IPS-18c (cell line): ENCODE results near the gene TCF12.

ENCODE experiments used
- H3K4me3 ChIP-seq: 2 replicates; pipeline ENCODE4 v1.7.0; 2013; ENCODE audit warnings: low read depth, mild to moderate bottlenecking, low read length, moderate library complexity; ENCODE audit not compliant: insufficient read depth
- H3K9me3 ChIP-seq: one replicate; pipeline ENCODE4 v1.6.1; 2013; ENCODE audit warnings: mild to moderate bottlenecking, low read length, moderate library complexity; ENCODE audit not compliant: control insufficient read depth, insufficient read depth

The TCF12 gene

DNA sequence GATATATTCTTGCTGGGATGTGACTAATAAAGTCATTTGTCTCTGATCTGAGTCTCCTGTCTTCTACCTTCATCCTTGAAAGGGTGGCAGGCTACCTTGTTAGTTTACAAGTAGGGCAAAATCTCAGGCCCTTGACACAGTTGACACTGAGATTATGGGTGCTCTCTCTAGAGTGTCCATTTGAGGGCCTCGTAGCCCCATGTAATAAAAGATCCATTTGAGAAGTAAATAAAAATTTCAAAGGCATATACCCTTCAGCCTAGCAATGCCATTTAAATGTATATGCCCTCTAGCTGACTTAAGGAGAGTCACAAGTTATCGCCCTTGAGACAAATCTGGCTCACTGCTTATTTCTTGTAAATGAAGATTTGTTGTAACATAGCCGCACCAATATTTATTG lies 98.6 kb downstream of the TCF12 start:
- no peak overlapping the region for H3K4me3 ChIP-seq

DNA sequence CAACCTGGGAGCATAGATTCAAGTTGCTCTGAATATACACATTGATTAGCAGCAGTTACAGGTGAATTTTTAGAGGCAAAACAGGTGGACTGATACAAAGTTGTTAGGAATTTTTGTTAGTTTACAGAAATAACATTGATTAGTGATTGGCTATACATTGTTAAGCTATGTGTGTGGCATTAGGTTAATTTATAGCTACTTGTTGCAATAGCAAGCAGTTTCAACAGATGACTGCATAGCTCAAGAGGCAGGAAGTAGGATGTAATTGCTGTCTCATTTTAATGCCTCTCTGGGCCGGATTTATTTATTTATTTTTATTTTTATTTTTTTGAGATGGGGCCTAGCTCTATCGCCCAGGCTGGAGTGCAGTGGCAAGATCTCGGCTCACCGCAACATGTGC lies 99.7 kb downstream of the TCF12 start:
- Histone ChIP-seq H3K4me3 (no peak overlapping the region), H3K9me3 (no peaks in the 10 kb centered on the region)

More for the DNA sequence above, 98.6 kb downstream of the TCF12 start:
- H3K9me3 ChIP-seq, result no peaks in the 10 kb centered on the region

DNA sequence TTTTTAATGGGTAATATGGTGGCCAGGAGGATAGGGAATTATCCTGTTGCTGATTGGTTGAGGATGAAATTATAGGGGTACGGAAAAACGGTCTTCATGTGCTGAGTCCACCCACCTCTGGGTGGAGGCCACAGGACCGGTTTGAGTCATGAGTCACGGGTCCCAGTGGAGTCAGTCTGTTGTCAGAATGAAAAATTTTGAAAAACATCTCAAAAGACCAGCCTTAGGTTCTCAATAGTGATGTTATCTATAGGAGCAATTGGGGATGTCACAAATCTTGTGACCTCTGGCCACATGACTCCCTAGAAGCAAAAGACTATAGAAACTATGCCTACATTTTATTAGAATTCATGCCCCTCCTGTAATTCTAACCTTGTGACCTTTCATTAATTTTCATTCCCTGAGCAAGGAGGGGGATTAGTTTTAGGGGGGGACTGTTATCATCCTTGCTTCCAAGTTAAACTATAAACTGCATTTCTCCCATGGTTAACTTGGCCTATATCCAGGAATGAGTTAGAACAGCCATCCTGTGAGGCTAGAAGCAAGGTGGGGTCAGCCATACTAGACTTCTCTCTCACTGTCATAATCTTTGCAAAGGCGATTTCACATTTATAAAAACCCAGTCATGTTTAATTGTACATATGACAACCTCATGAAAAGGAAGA lies 101.2 kb downstream of the TCF12 start:
- no peak overlapping the region for H3K4me3 ChIP-seq
- H3K9me3 ChIP-seq, result no peaks in the 10 kb centered on the region

DNA sequence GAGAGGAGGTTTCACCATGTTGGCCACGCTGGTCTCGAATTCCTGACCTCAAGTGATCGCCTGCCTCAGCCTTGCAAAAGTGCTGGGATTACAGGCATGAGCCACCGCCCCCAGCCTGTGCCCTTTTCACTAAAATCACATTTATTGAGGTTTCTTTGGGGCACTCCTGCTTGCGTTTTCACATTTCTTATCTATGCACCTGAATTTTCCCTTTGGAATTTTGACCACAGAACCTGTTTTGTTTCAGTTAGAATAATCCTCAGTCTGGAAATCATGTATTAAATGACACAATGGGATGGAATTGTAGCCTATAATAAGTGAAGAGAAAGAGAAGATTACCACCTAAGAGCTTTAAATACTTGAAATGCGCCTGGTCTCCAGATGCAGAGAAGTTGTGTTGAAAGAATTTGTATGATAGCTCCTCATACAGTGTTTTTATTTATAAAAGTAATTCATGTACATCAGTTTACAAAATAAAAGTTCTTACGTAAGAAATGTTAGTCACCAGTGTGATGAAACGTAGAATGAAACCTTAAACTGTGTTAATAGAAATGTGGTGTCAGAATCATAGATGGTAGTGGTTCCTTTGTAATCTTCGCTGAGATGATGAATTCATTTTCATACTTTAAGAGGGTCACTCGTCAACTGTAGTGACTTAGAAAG lies 107.0 kb downstream of the TCF12 start:
- H3K4me3 ChIP-seq, result no peak overlapping the region
- no peaks in the 10 kb centered on the region for H3K9me3 ChIP-seq

DNA sequence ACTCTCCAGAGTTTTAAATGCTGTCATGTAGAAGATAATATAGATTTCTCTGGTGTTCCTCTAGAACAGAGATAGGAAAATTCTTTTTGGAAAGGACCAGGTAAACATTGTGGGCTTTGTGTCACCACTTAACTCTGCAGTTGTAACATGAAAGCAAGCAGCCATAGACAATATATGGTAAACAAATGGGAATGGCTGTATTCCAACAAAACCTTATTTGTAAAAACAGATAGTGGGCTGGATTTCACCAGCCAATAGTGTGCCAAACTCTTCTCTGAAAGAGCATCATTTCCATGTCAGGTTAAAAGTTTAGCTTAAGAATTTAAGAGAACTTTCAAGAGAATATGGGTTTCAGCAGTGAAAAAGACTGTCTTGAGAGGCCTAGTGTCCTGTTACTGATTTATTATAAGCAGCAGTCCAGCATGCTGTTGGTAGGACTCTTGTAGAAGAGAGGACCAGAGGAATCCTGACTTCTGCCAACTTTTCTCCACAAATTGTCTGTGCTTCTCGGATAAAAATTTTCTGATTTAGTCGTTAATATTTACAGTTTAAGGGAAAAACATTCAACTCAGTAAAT lies 107.7 kb downstream of the TCF12 start:
- Histone ChIP-seq H3K4me3 (no peak overlapping the region), H3K9me3 (no peaks in the 10 kb centered on the region)

DNA sequence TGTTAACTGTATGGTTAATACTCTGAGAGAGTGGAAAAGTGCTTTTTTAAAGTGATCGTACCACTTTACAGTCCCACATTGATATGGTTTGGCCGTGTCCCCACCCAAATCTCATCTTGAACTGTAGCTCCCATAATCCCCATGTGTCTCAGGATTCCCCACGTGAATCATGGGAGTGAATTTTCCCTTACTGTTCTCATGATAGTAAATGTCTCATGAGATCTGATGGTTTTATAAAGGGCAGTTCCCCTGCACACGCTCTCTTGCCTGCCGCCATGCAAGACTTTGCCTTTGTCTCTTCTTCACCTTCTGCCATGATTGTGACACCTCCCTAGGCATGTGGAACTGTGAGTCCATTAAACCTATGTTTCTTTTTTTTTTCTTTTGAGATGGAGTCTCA lies 109.2 kb downstream of the TCF12 start:
- Histone ChIP-seq H3K9me3 (no peaks in the 10 kb centered on the region), H3K4me3 (no peak overlapping the region)

DNA sequence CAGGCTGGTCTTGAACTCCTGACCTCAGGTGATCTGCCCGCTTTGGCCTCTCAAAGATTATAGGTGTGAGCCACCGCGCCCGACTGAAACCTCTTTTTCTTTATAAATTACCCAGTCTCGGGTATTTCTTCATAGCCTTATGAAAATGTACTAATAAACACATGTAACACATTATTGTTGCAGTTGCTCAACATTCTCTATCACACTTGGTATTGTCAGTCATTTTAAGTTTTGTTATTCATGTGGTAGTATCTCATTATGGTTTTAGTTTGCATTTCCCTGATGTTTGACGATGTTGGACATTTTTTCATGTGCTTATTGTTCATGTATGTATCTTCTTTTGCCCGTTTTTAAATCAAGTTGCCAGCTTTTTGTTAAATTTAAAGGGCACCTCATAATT lies 109.7 kb downstream of the TCF12 start:
- H3K9me3 ChIP-seq, result no peaks in the 10 kb centered on the region
- no peak overlapping the region for H3K4me3 ChIP-seq

DNA sequence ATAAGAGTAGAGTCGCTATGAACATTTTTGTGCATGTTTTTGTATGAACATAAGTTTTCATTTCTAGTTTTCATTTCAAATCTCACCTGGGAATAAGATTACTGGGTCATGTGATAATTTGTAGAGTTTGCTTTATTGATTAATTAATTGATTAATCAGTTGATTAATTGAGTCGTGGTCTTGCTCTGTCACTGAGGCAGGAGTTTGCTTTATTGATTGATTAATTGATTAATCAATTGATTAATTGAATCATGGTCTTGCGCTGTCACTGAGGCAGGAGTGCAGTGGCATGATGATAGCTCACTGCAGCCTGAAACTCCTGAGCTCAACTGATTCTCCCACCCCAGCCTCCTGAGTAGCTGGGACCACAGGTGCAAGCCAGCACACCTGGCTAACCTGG lies 111.6 kb downstream of the TCF12 start:
- Histone ChIP-seq H3K9me3 (no peaks in the 10 kb centered on the region), H3K4me3 (no peak overlapping the region)

DNA sequence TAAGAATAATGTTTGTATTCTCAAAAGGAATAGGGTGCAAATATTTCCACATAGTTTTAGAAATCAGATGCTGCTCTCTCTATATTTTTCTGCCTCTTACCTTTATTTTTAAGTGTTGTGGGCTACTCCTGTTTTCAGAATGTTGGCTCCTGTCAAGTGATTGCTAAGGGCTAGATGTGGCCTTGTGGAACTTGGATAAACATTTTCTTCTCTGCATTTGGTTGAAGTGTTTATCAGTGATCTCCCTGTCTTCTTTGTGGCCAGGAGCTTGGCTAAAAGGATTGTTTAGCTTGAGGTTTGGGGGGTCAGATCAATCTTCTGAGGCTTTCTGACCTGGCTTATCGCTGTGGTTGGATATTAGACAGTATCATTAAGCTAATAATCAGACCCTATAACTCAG lies 112.6 kb downstream of the TCF12 start:
- no peak overlapping the region; the same call in 1 of the 2 replicates for H3K4me3 ChIP-seq
- H3K9me3 ChIP-seq, result no peaks in the 10 kb centered on the region

DNA sequence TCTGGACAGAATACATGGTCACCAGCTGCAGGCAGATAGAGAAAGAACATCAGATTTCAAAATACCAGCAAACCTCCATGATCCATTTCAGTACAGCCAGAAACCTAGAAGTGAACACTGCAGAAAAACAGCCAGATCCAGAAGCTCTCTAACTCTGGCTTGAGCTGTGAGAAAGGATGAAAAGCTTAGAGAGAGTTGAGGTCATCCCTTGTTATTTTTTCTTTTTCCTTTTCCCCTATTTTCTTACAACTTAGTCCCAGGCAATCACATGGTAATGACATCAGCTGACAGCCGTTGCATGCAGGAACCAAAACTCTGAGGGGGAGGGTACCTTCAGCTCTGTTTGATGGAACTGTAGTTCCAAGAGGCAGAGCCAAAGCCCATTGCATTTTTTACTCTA lies 113.2 kb downstream of the TCF12 start:
- Histone ChIP-seq H3K4me3 (no peak overlapping the region), H3K9me3 (no peaks in the 10 kb centered on the region)

DNA sequence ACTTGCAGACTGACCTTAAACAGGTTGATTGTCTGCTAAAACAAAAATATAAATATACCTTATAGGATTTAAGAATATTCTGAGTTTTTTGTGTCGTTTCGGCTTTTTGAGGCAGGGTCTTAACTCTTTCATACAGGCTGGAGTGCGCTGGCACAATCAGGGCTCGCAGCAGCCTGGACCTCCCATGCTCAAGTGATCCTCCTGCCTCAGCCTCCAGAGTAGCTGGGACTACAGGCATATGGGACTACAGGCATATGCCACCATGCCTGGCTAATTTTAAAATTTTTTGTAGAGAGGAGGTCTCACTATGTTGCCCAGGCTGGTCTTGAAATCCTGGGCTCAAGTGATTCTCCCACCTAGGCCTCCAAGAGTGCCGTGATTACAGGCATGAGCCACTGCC lies 113.9 kb downstream of the TCF12 start:
- H3K4me3 ChIP-seq, result no peak overlapping the region
- no peaks in the 10 kb centered on the region for H3K9me3 ChIP-seq

DNA sequence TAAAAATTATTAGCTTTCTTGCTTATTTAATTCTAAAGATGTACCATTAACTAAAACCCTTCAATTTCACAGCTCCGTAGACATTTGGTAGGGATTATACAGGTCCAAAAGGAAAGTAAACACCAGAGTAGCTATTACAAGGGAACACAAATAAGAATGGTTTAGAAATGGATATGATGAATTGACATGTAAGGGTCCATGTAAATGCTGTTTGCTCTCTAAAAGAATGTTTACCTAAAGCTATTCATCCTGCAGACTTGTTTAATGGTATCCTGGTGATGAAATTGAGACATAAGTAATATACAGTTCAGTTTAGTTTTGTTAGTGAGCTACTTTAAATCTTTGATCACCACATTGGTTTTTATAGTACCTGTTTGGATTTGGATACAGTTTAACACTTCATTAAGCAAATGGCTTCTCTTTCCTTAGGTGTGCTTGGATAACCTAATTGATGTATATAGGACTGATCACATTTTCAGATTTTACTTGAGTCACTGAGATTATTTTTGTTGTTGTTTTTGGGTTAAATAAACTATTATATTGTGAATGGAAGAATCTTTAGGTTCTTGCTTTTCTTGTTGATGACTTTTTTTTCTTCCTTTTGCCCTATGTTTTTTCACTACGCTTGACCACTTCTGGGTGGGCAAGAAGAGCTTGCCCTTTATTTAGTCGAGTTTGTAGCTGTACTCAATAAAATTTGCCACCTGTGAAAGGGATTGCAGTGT lies 115.4 kb downstream of the TCF12 start:
- Histone ChIP-seq H3K4me3 (no peak overlapping the region), H3K9me3 (no peaks in the 10 kb centered on the region)

DNA sequence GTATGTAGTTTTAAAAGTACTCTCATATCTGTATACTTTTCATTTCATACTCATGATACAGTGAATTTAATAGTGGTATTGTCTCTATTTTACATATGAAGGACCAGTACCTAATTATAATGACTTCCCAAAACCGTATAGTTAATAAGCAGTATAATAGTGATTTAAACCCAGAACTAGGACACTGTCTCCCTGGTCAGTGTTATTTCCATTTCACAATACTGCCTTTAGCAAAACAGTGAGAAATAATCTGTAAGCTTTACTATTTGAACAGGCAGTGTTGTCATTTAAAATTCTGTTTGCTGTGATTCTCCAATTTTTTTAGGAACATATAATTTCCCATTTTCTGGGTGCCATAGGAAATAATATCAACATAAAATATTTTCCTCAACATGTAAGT lies 116.2 kb downstream of the TCF12 start:
- no peak overlapping the region for H3K4me3 ChIP-seq

DNA sequence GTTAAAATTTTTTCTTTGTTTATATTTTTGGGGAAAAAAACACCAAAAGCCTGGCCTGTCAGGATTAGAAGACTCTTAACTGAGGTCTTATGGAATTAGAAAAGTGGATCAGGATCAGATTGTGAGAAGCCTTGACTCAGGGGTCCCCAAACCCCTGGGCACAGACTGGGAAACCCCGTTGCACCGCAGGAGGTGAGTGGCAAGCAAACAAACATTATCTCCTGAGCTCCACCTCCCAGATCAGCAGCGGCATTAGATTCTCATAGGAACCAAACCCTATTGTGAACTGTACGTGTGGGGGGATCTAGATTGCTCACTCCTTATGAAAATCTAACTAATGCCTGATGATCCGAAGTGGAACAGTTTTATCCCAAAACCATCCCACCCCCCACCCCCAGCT lies 117.2 kb downstream of the TCF12 start:
- Histone ChIP-seq H3K9me3 (no peaks in the 10 kb centered on the region), H3K4me3 (no peak overlapping the region)

More for the DNA sequence above, 116.2 kb downstream of the TCF12 start:
- no peaks in the 10 kb centered on the region for H3K9me3 ChIP-seq

DNA sequence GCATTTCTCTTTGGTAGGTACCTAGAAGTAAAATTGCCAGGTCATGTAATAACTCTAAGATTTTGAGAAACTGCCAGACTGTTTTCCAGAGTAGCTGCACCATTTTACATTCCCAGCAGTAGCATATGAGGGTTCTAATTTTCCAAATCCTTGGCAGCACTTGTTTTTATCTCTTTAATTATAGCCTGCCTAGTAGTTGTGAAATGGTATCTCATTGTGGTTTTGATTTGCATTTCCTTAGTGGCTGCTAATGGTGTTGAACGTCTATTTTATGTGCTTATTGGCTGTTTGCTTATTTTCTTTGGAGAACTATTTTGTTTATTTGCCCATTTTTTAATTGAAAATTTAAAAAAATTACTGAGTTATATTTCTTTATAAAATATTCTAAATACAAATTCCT lies 117.9 kb downstream of the TCF12 start:
- H3K4me3 ChIP-seq, result no peak overlapping the region
- no peaks in the 10 kb centered on the region for H3K9me3 ChIP-seq

DNA sequence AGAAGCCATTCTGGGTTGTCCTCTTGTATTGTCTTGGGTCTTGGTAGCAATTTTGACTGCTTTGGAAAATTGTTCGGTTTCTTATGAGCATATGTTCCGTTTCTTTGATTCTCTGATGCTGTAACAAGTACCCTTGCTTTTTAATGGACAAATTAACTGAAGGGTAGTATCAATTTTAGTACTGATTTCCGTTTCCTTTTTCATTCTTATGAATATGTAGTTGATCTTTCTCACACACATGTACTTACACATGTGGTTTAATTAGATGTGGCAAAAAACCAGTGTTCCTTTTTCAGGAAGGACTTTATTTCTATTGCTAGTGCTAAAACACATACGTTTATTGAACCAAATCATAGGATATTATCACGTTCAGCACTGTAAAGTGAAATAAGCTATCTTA lies 119.1 kb downstream of the TCF12 start:
- no peaks in the 10 kb centered on the region for H3K9me3 ChIP-seq
- no peak overlapping the region for H3K4me3 ChIP-seq

DNA sequence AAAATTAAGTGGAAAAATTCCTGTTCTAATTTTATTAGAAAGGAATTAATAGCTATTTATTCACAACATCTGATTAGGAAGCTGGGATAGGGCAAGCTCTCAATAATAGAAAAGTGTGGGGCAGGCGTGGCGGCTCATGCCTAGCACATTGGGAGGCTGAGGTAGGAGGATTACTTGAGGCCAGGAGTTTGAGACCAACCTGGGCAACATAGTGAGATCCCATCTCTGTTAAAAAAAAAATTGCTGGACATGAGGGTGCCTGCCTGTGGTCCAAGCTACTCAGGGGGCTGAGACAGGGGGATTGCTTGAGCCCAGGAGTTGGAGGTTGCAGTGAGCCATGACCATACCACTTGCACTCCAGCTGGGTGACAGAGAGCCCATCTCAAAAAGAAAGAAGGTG lies 119.6 kb downstream of the TCF12 start:
- no peak overlapping the region for H3K4me3 ChIP-seq
- H3K9me3 ChIP-seq, result no peaks in the 10 kb centered on the region

DNA sequence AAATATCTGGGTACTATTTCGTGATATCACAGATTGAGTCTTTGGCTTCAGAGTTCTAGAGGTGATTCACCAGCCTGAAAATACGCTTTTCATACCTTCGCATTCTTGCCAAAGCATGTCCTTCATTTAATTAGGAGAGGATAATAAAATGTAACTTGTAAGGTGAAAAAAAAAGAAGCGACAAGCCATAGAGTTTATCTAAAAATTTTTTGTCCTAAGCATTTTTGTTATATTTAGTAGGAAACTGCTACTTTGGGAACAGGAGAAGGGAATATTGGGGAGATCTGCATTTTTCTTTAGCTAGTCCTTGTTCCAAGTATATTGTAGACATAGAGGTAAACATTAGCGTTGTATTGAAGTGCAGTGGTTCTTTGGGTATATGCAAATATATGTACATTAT lies 120.1 kb downstream of the TCF12 start:
- Histone ChIP-seq H3K9me3 (no peaks in the 10 kb centered on the region), H3K4me3 (no peak overlapping the region)
